GM12864 (cell line): ENCODE results near the gene CLNK.

Experiments
- DNase-seq: peaks from one replicate; pipeline ENCODE4 v3.0.0-alpha.2; 2011; ENCODE audit warnings: low read depth
- H3K4me3 ChIP-seq: 2 replicates; pipeline ENCODE4 v1.5.1; 2011; ENCODE audit warnings: mild to moderate bottlenecking, low read depth, low read length, control low read depth
- TF ChIP-seq, protein P1 (sequence below): IDR thresholded peaks from 2 replicates; pipeline ENCODE4 v1.5.1; 2011; ENCODE audit warnings: low read depth, mild to moderate bottlenecking, moderate library complexity, low read length, control low read depth, inconsistent platforms; ENCODE audit errors: missing control alignments

The CLNK gene

DNA sequence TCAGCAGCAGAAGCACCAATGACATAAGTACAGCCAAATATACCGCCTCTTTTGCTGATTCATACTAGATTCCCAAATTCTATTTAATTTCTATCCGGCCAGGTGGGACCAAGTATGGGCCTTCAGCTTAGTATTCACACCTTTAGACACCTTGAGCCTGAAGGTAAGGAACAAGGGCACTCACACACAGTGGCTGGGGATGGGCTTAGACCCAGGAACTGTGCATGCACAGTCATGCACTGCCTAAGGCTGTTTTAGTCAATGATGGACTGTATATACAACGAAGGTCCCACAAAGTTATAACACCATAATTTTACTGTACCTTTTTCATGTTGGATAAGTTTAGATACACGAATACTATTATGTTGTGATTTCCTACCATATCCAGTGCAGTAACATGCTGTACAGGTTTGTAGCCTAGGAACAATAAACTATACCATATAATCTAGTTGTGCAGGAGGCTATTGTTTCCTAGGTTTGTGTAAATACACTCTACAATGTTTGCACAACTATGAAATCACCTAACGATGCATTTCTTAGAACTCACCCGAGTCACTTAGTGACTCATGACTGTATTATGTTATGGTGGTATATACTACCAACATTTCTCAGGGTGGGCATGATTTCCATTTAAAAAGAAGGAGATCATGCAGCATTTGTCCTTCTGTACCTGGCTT is 9.7 kb upstream of the CLNK start:
- no peak for DNase-seq
- TF ChIP-seq, protein P1, sequence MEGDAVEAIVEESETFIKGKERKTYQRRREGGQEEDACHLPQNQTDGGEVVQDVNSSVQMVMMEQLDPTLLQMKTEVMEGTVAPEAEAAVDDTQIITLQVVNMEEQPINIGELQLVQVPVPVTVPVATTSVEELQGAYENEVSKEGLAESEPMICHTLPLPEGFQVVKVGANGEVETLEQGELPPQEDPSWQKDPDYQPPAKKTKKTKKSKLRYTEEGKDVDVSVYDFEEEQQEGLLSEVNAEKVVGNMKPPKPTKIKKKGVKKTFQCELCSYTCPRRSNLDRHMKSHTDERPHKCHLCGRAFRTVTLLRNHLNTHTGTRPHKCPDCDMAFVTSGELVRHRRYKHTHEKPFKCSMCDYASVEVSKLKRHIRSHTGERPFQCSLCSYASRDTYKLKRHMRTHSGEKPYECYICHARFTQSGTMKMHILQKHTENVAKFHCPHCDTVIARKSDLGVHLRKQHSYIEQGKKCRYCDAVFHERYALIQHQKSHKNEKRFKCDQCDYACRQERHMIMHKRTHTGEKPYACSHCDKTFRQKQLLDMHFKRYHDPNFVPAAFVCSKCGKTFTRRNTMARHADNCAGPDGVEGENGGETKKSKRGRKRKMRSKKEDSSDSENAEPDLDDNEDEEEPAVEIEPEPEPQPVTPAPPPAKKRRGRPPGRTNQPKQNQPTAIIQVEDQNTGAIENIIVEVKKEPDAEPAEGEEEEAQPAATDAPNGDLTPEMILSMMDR: no peak
- no peak overlapping the region for H3K4me3 ChIP-seq

GRCh38 chr4:10691651-10692050 is 7.1 kb upstream of the CLNK start:
- no peak for DNase-seq
- H3K4me3 ChIP-seq: no peak overlapping the region
- TF ChIP-seq, protein P1: no peak

DNA sequence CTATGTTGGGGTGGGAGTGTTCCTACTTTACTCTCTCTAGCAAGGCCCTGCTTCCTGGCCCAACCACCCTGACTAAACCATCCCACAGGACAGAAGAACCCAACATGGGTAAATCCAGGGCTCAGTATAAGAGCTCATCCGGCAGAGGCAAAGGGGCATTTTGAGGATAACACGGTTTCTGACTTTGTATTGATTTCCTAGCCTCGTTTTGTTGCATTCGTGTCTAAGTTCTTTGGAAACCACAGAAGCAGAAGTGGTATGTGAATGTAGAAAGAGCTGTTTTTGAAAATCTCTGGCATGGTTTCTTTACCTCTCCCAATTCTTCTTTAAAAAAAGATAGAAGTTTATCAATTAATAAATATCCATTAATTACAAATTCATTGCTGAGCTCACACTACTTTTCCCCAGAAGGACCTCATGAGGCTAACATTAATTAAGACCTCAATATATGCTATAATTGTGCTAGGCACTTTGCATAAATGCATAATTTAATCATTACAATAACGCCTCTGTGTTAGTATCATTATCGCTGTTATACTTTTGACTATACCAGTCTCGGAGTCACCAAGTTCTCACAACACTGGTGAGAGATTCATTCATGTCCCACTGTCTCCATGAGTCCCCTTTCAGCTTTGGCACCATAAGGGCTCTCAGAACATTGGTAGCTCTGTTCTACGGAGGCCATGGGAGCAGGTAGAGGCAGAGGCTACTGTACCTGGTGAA is 5.8 kb upstream of the CLNK start:
- no peak overlapping the region for H3K4me3 ChIP-seq
- DNase-seq: no peak
- TF ChIP-seq, protein P1: no peak

DNA sequence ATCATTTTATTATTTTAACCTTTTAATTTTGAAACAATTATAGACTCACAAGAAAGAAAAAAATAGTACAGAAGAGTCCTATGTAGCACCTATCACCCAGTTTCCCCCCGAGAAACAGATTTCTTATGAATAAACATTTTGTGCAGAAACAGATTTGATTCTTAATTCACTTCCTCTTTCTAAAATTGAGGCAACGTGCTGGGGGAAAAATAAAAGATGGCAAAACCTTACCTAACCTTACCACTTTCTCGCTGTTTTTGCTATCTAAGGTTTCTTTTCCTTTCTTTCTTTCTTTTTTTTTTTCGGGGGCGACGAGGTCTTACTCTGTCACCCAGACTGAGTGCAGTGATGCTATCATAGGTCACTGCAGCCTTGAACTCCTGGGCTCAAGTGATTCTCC is 4.3 kb upstream of the CLNK start:
- no peak for DNase-seq
- TF ChIP-seq, protein P1: no peak
- no peak overlapping the region for H3K4me3 ChIP-seq

DNA sequence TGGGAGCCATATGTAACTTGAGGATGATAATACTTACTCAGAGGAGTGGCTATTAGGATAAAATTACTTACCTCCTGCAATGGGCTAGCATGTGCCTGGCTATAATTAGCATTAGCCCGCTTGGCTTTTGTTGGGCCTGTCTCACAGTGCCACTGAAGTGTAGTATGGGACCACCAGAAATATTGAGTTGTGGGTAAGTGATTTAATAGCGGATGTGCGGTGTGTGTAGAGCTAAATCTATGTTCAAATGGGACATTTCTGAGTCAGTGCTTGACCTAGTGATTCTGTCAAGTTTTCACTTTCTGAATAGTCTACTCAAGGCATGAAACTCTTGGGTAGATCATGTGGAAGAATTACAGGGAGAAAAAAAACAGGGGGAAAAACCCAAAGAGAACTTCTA is 3.5 kb upstream of the CLNK start:
- peak; percentile 38 for DNase-seq
- TF ChIP-seq, protein P1: no peak
- no peak overlapping the region for H3K4me3 ChIP-seq

GRCh38 chr4:10687526-10687925 is 3.0 kb upstream of the CLNK start:
- TF ChIP-seq, protein P1: no peak
- H3K4me3 ChIP-seq: no peak overlapping the region
- DNase-seq: no peak

GRCh38 chr4:10682397-10682796 is 2.2 kb downstream of the CLNK start:
- no peak for DNase-seq
- no peak overlapping the region; the same call in 1 of the 2 replicates for H3K4me3 ChIP-seq
- TF ChIP-seq, protein P1: no peak
